Keratinocyte (primary cell): ENCODE measurements around the gene NXN. TPM values are rescaled to one million over a fixed set of nuclear protein-coding genes. Genes with fewer than 3 reads are reported as not detected.
"Not testable (repeated sequence)": the region's sequence is repeated elsewhere in the genome, so short reads cannot be mapped to it uniquely, and the experiment has no call there.

ENCODE experiments used
- DNase-seq: peaks from one replicate; pipeline ENCODE4 v3.0.0-alpha.2; 2011; ENCODE audit warnings: low read depth, missing footprints, low spot score
- FAIRE-seq: peaks from 2 replicates; lab custom pipeline; 2011; peaks lifted over from hg19 to GRCh38; lab: Jason Lieb, UNC
- H2AFZ ChIP-seq: 2 replicates; pipeline ENCODE4 v1.6.0; 2012; ENCODE audit warnings: low read length, control low read depth, inconsistent platforms; ENCODE audit not compliant: control insufficient read depth
- H3K27ac ChIP-seq: 2 replicates; pipeline ENCODE4 v1.5.1; 2011; ENCODE audit warnings: low read length; ENCODE audit not compliant: control insufficient read depth, insufficient read depth
- H3K27me3 ChIP-seq: 3 replicates; pipeline ENCODE4 v1.6.0; 2011; ENCODE audit warnings: low read length; ENCODE audit not compliant: control insufficient read depth, insufficient read depth; ENCODE audit errors: extremely low read depth
- H3K36me3 ChIP-seq, 2 experiments: 2 replicates in 1 of 2; 3 replicates in 1 of 2; pipeline ENCODE4 v1.5.1; 2011; ENCODE audit warnings: low read length in 2 of 2, mild to moderate bottlenecking in 1 of 2; ENCODE audit not compliant: control insufficient read depth in 2 of 2, insufficient read depth in 2 of 2; ENCODE audit errors: extremely low read depth in 1 of 2
- H3K4me1 ChIP-seq: 3 replicates; pipeline ENCODE4 v1.5.1; 2011; ENCODE audit warnings: low read length; ENCODE audit not compliant: control insufficient read depth, insufficient read depth; ENCODE audit errors: extremely low read depth
- H3K4me2 ChIP-seq: 3 replicates; pipeline ENCODE4 v1.6.0; 2011; ENCODE audit warnings: low read depth, low read length; ENCODE audit not compliant: control insufficient read depth, insufficient read depth; ENCODE audit errors: extremely low read depth
- H3K4me3 ChIP-seq, 3 experiments: fragments of 200-600 bp in 1 of 3; sonication (generic) in 1 of 3; 2 replicates in 2 of 3; 3 replicates in 1 of 3; pipeline ENCODE4 v1.5.1; 2011 to 2016; ENCODE audit warnings: low read length in 3 of 3, mild to moderate bottlenecking in 3 of 3, control low read depth in 2 of 3, inconsistent platforms in 1 of 3, low read depth in 1 of 3, mixed read lengths in 1 of 3, mixed run types in 1 of 3, moderate library complexity in 1 of 3; ENCODE audit not compliant: control insufficient read depth in 2 of 3, insufficient read depth in 2 of 3; ENCODE audit errors: extremely low read depth in 1 of 3
- H3K79me2 ChIP-seq: 2 replicates; pipeline ENCODE4 v1.6.0; 2012; ENCODE audit warnings: low read length; ENCODE audit not compliant: control insufficient read depth, insufficient read depth
- H3K9ac ChIP-seq: 3 replicates; pipeline ENCODE4 v1.6.0; 2011; ENCODE audit warnings: low read length; ENCODE audit not compliant: control insufficient read depth, insufficient read depth; ENCODE audit errors: extremely low read depth
- H3K9me1 ChIP-seq: 3 replicates; pipeline ENCODE4 v1.6.0; 2011; ENCODE audit warnings: low read length; ENCODE audit not compliant: control insufficient read depth, insufficient read depth; ENCODE audit errors: extremely low read depth
- H3K9me3 ChIP-seq: 2 replicates; pipeline ENCODE4 v1.5.1; 2012; ENCODE audit warnings: low read depth, low read length; ENCODE audit not compliant: control insufficient read depth
- H4K20me1 ChIP-seq: 3 replicates; pipeline ENCODE4 v1.6.0; 2011; ENCODE audit warnings: low read length; ENCODE audit not compliant: control insufficient read depth, insufficient read depth; ENCODE audit errors: extremely low read depth
- CTCF ChIP-seq, 3 experiments: IDR thresholded peaks in 1 of 3; conservative IDR thresholded peaks in 1 of 3; optimal IDR thresholded peaks in 1 of 3; 2 replicates in 2 of 3; 3 replicates in 1 of 3; pipeline versions ENCODE3 to v1.5.1; 2011; ENCODE audit warnings: low read length in 3 of 3, mild to moderate bottlenecking in 3 of 3, moderate library complexity in 2 of 3, control low read depth in 1 of 3, inconsistent platforms in 1 of 3; ENCODE audit not compliant: insufficient read depth in 2 of 3; ENCODE audit errors: extremely low read depth in 1 of 3
- EZH2 ChIP-seq: IDR thresholded peaks from one replicate; pipeline ENCODE4 v1.6.1; 2012; ENCODE audit warnings: inconsistent platforms, mild to moderate bottlenecking, low read length, moderate library complexity
- dilution Hi-C: fragments of 300-500 bp; cut with MboI; formaldehyde crosslinking; loops from one replicate; pipeline ENCODE4 v1.7.0; 2020; ENCODE audit warnings: low sequenced_read_pairs; ENCODE audit not compliant: extremely low pct_ligation_motif_present
- polyA plus RNA-seq, 5 experiments: library from polyadenylated mRNA; depleted of rRNA in 3 of 5; stranded (reverse) in 3 of 5; stranded (forward) in 1 of 5; unstranded in 1 of 5; fragments of >200 nt; gene quantifications; 1 replicate in 1 of 5; 2 replicates in 3 of 5; 3 replicates in 1 of 5; pipeline versions ENCODE4 v1.2.1 to v1.2.3, GENCODE V29; 2011 to 2012; ENCODE audit warnings: missing spikeins in 2 of 5, low read depth in 1 of 5, low replicate concordance in 1 of 5

The NXN gene
- polyA plus RNA-seq, 1 donor (not counting 4 experiments of a cell fraction or from before 2014, with no cell fraction given) = 94.4 TPM

GRCh38 chr17:924711-925475 is 54.7 kb downstream of the NXN start:
- H3K4me2 ChIP-seq = peak overlapping the region; percentile 97
- H3K4me1 ChIP-seq = peaks cover 72% of the 10 kb centered on the region
- H3K9ac ChIP-seq = peak overlapping the region; percentile 71
- H3K27ac ChIP-seq = peak overlapping the region; percentile 98
- no peaks in the 10 kb centered on the region for H3K27me3 ChIP-seq
- TF ChIP-seq CTCF (optimal IDR thresholded peaks at IDR 0.05 in 1 of 3, IDR thresholded peaks at IDR 0.05 in 1 of 3, conservative IDR thresholded peaks at IDR 0.05 in 1 of 3; ENCODE audit: extremely low read depth in 1 of 3, insufficient read depth in 2 of 3, low read length in 3 of 3) (no peak), EZH2 (no peak)
- no peaks in the 10 kb centered on the region for H3K9me3 ChIP-seq
- peaks cover 8 to 10% of the 10 kb centered on the region in 2 experiments for H3K36me3 ChIP-seq
- FAIRE-seq (peak; percentile 94), DNase-seq (peak; percentile 83)
- H3K4me3 ChIP-seq = peak overlapping the region in 2 of 3 experiments; percentile 47 to 60
- peaks cover 53% of the 10 kb centered on the region for H3K79me2 ChIP-seq
- no peak overlapping the region for H2AFZ ChIP-seq
- peaks cover 2% of the 10 kb centered on the region for H3K9me1 ChIP-seq
- H4K20me1 ChIP-seq = peaks cover 2% of the 10 kb centered on the region
- dilution Hi-C loops = no loop called here

- H3K27me3 ChIP-seq, FAIRE-seq, H3K9me3 ChIP-seq, H3K36me3 ChIP-seq, H4K20me1 ChIP-seq, H3K9me1 ChIP-seq, dilution Hi-C loops, H2AFZ ChIP-seq, DNase-seq: not testable (repeated sequence)
- Histone ChIP-seq H3K9ac (peak overlapping the region; percentile 71), H3K27ac (peak overlapping the region; percentile 98), H3K79me2 (peaks cover 54% of the 10 kb centered on the region), H3K4me2 (peak overlapping the region; percentile 97), H3K4me3 (peak overlapping the region in 2 of 3 experiments; percentile 47 to 60), H3K4me1 (peaks cover 70% of the 10 kb centered on the region)
Measured at GRCh38 chr17:924306-924705, 55.3 kb downstream of the NXN start.
